GM21367 (cell line): ENCODE results near the gene POLR3E.
"Not testable (repeated sequence)": the region's sequence is repeated elsewhere in the genome, so short reads cannot be mapped to it uniquely, and the experiment has no call there.

Experiments
- ATAC-seq: cut with Tn5 transposase; IDR thresholded peaks from one replicate; pipeline ENCODE4 v1.9.1; 2021; ENCODE audit not compliant: unreplicated experiment

POLR3E gene

GRCh38 chr16:22292320-22292719 lies 4.9 kb upstream of the POLR3E start:
- ATAC-seq = no peak

- no peak for ATAC-seq
Measured at GRCh38 chr16:22293137-22294106, 3.8 kb upstream of the POLR3E start.

GRCh38 chr16:22296225-22297113 lies 740 bp upstream of the POLR3E start:
- no peak for ATAC-seq

- ATAC-seq = peak; percentile 30
Measured at GRCh38 chr16:22297871-22298733, 893 bp downstream of the POLR3E start.

GRCh38 chr16:22299036-22299435 lies 1.8 kb downstream of the POLR3E start:
- no peak for ATAC-seq

- no peak for ATAC-seq
Measured at GRCh38 chr16:22300427-22301071, 3.3 kb downstream of the POLR3E start.

- ATAC-seq = not testable (repeated sequence)
Measured at GRCh38 chr16:22301423-22301822, 4.2 kb downstream of the POLR3E start.

GRCh38 chr16:22302776-22303363 lies 5.7 kb downstream of the POLR3E start:
- ATAC-seq = no peak

GRCh38 chr16:22304411-22304810 lies 7.2 kb downstream of the POLR3E start:
- ATAC-seq = no peak

GRCh38 chr16:22306788-22307187 lies 9.6 kb downstream of the POLR3E start:
- ATAC-seq = no peak

GRCh38 chr16:22307838-22308237 lies 10.6 kb downstream of the POLR3E start:
- ATAC-seq = no peak

GRCh38 chr16:22308824-22309520 lies 11.8 kb downstream of the POLR3E start:
- no peak for ATAC-seq

- no peak for ATAC-seq
Measured at GRCh38 chr16:22311520-22311919, 14.3 kb downstream of the POLR3E start.

GRCh38 chr16:22312897-22313781 lies 15.9 kb downstream of the POLR3E start:
- no peak for ATAC-seq

GRCh38 chr16:22313876-22314470 lies 16.8 kb downstream of the POLR3E start:
- ATAC-seq = no peak

GRCh38 chr16:22314661-22315626 lies 17.7 kb downstream of the POLR3E start:
- no peak for ATAC-seq

- ATAC-seq = no peak
Measured at GRCh38 chr16:22315979-22316378, 18.8 kb downstream of the POLR3E start.
